ENCODE results near the gene RHOB.
"Not testable (repeated sequence)": the region's sequence is repeated elsewhere in the genome, so short reads cannot be mapped to it uniquely, and the experiment has no call there.

Gene RHOB

DNA sequence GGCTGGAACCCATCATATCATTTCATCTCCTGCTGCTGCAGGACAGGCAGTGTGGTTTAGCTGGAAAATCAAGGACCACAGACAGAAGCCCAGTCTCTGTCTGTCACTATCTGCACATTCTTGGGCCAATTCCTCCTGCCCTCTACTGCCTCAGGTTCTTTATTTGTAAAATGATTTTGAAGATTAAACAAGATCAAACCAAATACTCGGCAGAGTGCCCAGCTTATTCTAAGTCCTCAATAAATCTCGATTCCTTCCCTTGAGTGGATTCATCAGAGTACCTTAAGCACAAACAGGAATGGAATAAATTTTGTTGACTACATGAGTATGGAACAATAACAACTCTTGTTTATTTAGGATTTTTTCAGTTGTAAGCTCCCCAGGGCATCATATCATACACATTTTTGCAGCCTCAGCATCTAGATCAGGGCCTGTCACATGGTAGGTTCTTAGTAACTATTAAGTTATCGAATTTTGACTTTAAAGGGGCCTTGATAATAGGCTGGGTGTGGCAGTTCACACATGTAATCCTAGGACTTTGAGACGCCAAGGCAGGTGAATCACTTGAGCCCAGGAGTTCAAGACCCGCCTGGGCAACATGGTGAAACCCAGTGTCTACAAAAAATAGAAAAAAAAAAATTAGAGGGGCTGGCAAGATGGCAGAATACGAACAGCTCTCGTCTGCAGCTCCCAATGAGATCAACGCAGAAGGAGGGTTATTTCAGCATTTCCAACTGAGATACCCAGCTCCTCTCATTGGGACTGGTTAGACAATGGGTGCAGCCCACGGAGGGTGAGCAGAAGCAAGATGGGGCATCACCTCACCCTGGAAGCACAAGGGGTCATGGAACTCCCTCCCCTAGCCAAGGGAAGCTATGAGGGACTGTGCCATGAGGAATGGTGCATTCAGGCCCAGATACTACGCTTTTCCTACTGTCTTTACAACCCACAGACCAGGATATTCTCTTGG is 11.1 kb downstream of the RHOB start:
- Histone ChIP-seq H3K9me3 (replicated peaks; ENCODE audit: low read length) (no peaks in the 10 kb centered on the region), H3K4me1 (ENCODE audit: control insufficient read depth, insufficient read depth, low read length) (no peaks in the 10 kb centered on the region), H3K9ac (ENCODE audit: low read depth, low read length) (no peak overlapping the region), H3K4me2 (ENCODE audit: low read length) (no peak overlapping the region), H3K36me3 (ENCODE audit: insufficient read depth, low read length) (no peaks in the 10 kb centered on the region), H3K4me3 (ENCODE audit: low read length) (no peak overlapping the region), H3K27me3 (ENCODE audit: control insufficient read depth, insufficient read depth, low read length) (no peaks in the 10 kb centered on the region)

DNA sequence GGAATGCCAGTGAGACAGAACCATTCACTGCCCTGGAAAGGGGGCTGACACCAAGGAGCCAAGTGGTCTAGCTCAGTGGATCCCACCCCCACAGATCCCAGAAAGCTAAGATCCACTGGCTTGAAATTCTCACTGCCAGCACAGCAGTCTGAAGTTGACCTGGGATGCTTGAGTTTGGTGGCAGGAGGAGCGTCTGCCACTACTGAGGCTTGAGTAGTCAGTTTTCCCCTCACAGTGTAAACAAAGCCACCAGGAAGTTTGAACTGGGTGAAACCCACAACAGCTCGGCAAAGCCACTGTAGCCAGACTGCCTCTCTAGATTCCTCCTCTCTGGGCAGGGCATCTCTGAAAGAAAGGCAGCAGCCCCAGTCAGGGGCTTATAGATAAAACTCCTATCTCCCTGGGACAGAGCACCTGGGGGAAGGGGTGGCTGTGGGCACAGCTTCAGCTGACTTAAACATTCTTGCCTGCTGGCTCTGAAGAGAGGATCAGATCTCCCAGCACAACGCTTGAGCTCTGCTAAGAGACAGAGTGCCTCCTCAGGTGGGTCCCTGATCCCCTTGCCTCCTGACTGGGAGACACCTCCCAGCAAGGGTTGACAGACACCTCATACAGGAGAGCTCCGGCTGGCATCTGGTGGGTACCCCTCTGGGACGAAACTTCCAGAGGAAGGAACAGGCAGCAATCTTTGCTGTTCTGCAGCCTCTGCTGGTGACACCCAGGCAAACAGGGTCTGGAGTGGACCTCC is 12.0 kb downstream of the RHOB start:
- not testable (repeated sequence) for H3K4me2 ChIP-seq (ENCODE audit: low read length); H3K4me1 ChIP-seq (ENCODE audit: control insufficient read depth, insufficient read depth, low read length); H3K4me3 ChIP-seq (ENCODE audit: low read length); H3K27me3 ChIP-seq (ENCODE audit: control insufficient read depth, insufficient read depth, low read length); H3K9ac ChIP-seq (ENCODE audit: low read depth, low read length); H3K36me3 ChIP-seq (ENCODE audit: insufficient read depth, low read length); H3K9me3 ChIP-seq (replicated peaks; ENCODE audit: low read length)

DNA sequence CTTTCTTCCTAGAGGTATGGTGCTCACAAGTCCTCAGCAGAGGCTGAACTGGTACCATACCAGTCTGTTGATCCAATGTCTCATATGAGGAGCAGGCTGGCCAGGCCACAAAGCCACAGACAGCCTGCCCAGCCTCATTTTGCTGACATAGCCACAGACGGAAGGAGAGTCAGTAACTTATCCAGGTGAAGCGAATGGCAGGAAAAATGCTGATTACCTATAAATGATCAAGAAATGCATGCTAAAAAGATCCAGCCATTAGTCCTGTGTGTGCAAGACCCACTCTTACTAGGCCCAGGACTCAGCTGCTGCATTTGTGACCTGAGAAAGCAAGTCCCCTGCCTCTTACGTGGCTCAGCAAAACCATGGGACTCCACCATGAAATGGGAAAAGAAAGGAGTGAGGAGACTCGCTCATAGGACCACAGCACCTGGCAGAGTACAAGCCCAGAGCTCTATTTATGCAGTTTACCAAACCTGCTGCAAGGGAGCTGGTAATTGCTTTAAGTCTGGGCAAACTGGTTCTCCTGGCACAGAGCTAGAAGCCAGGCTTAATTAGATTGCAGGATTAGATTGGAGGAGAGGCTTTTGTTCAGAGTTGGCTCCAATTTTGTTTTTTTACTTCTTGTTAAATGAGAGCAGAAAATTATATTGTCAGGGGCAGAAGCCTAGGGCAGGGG is 19.0 kb downstream of the RHOB start:
- no peak overlapping the region for H3K4me3 ChIP-seq (ENCODE audit: low read length)
- no peak overlapping the region for H3K4me2 ChIP-seq (ENCODE audit: low read length)
- H3K9me3 ChIP-seq (replicated peaks; ENCODE audit: low read length): no peaks in the 10 kb centered on the region
- peaks cover 10% of the 10 kb centered on the region for H3K4me1 ChIP-seq (ENCODE audit: control insufficient read depth, insufficient read depth, low read length)
- H3K27me3 ChIP-seq (ENCODE audit: control insufficient read depth, insufficient read depth, low read length): peaks cover 4% of the 10 kb centered on the region
- H3K36me3 ChIP-seq (ENCODE audit: insufficient read depth, low read length): no peaks in the 10 kb centered on the region
- H3K9ac ChIP-seq (ENCODE audit: low read depth, low read length): no peak overlapping the region

DNA sequence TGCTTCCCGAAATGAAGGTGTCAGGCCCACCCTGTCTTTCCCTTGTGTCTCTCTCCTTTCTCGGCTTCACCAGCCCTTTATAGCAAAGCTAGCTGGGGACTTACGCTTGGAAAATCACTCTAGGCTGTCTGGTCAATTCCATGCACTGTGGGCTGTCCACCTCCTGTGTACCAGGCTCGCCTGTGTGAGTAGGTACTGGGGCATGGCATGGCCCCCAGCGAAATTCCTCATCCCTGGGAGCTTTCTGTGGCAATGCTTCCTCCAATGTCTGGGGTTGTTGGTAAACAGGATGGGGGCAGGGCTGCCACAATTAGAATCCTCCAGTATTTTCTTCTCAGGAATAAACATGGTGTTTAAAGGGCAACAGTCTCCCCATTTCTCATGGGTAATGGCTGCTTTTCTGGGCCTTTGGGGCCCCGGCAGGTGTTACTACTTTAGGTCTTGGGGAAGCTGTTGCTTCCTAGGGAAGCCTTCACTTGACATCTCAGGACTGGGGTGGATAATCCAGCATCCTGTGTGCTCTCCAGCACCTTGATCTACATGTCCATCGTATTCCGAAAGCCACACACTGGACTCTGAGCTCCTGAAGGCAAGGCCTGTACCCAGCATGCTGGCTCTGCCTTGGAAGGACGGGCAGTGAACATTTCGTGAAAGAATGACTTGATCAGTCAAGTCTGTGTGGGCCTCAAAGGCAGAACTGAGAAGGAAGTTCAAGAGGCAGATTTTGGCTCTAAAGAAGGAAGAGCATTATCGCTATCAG is 21.1 kb downstream of the RHOB start:
- Histone ChIP-seq H3K27me3 (ENCODE audit: control insufficient read depth, insufficient read depth, low read length) (peaks cover 11% of the 10 kb centered on the region), H3K9ac (ENCODE audit: low read depth, low read length) (no peak overlapping the region), H3K36me3 (ENCODE audit: insufficient read depth, low read length) (no peaks in the 10 kb centered on the region), H3K4me1 (ENCODE audit: control insufficient read depth, insufficient read depth, low read length) (peaks cover 10% of the 10 kb centered on the region), H3K9me3 (replicated peaks; ENCODE audit: low read length) (no peaks in the 10 kb centered on the region), H3K4me3 (ENCODE audit: low read length) (no peak overlapping the region), H3K4me2 (ENCODE audit: low read length) (no peak overlapping the region)

DNA sequence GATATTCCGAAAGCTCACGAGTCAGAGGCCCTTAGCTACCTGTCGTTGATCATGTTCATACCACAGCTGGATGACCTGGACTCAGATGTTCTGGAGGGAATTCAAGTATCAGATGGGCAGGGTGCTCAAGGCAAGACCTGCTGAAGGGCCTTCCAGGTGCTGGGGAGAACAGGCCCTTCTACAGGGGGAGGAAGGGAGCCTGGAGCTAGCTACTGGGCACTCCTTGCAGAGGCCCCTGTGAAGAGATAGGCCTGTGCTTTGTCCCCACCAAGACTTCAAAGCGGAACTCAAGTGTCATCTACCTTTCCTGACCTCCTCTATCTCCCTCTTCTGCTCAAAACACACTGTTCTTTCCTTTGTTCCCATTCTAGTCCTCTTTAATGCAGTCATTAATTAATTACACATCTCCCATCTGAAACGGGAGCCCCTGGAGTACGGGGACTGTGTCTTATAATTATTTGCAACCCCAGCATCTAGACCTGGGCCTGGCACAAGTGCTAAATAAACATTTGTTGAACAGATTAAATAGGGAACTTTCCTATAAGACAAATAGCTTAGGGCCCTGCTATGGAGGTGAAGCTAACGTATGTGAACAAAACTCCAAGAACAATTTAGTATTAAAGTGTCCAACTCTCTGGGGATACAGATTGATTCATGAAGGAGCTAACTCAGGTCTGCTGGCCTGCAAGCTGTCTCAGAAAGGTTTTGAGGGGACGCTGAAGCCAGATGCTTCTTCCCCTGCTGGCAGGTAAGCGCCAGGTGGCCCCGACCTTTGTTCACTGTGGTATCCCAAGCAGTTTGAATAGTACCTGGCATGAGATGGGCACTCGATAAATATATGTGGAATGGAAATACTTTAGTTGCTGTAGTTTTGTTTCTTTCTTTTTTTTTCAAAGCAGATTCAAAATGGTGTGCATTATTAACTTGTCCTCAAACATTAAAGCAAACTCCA is 22.0 kb downstream of the RHOB start:
- Histone ChIP-seq H3K36me3 (ENCODE audit: insufficient read depth, low read length) (no peaks in the 10 kb centered on the region), H3K4me3 (ENCODE audit: low read length) (no peak overlapping the region), H3K9me3 (replicated peaks; ENCODE audit: low read length) (no peaks in the 10 kb centered on the region), H3K4me1 (ENCODE audit: control insufficient read depth, insufficient read depth, low read length) (peaks cover 10% of the 10 kb centered on the region), H3K9ac (ENCODE audit: low read depth, low read length) (no peak overlapping the region), H3K4me2 (ENCODE audit: low read length) (no peak overlapping the region), H3K27me3 (ENCODE audit: control insufficient read depth, insufficient read depth, low read length) (peaks cover 11% of the 10 kb centered on the region)

DNA sequence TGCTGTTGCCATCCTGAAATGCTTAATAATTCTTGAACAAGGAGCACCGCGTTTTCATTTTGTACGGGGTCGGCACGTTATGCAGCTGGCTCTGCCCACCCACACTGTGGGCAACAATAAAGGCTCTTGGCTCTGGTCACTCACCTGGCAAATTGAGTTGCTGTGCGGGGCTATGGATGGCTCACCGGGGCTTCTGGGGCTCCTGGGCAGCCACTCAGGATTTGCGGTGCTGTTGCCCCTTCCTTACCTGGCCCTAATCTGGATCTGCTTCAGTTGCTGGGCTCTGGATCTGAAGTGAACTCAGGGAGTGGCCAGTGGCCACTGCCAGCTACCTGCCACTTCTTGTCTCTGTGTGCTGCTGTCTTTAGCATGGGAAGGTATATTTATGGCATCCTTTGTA is 22.7 kb downstream of the RHOB start:
- Histone ChIP-seq H3K4me3 (ENCODE audit: low read length) (no peak overlapping the region), H3K4me1 (ENCODE audit: control insufficient read depth, insufficient read depth, low read length) (peaks cover 10% of the 10 kb centered on the region), H3K27me3 (ENCODE audit: control insufficient read depth, insufficient read depth, low read length) (peaks cover 11% of the 10 kb centered on the region), H3K36me3 (ENCODE audit: insufficient read depth, low read length) (no peaks in the 10 kb centered on the region), H3K9me3 (replicated peaks; ENCODE audit: low read length) (no peaks in the 10 kb centered on the region), H3K9ac (ENCODE audit: low read depth, low read length) (no peak overlapping the region), H3K4me2 (ENCODE audit: low read length) (no peak overlapping the region)

DNA sequence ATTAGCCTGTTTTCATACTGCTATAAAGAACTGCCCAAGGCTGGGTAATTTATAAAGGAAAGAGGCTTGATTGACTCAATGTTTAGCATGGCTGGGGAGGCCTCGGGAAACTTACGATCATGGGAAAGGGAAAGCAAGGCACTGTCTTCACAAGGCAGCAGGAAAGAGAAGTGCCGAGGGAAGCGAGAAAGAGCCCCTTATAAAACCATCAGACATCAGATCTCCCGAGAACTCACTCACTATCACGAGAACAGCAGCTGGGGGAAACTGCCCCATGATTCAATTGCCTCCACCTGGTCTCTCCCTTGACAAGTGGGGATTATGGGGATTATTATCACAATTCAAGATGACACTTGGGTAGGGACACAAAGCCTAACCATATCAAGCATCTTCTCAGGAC is 23.3 kb downstream of the RHOB start:
- Histone ChIP-seq H3K4me3 (ENCODE audit: low read length) (no peak overlapping the region), H3K4me1 (ENCODE audit: control insufficient read depth, insufficient read depth, low read length) (peaks cover 10% of the 10 kb centered on the region), H3K9me3 (replicated peaks; ENCODE audit: low read length) (no peaks in the 10 kb centered on the region), H3K27me3 (ENCODE audit: control insufficient read depth, insufficient read depth, low read length) (peaks cover 11% of the 10 kb centered on the region), H3K4me2 (ENCODE audit: low read length) (no peak overlapping the region), H3K36me3 (ENCODE audit: insufficient read depth, low read length) (no peaks in the 10 kb centered on the region), H3K9ac (ENCODE audit: low read depth, low read length) (no peak overlapping the region)

DNA sequence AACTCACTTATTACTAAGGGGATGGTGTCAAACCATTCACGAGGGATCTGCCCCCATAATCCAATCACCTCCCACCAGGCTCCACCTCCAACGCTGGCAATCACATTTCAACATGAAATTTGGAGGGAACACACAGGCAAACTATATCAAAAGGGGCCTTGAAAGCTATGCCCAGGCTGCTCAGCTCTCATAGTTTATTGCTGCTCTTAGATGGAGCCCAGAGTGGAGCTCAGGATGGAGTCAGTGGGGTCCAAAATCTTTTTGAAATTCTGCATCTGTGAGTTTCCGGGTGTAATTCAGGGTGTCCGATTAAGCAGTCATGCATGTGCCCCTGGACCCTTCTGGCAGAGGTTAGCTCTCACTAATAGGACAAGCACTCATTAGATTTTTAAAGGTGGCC is 24.3 kb downstream of the RHOB start:
- H3K4me1 ChIP-seq (ENCODE audit: control insufficient read depth, insufficient read depth, low read length): peaks cover 9% of the 10 kb centered on the region
- peaks cover 11% of the 10 kb centered on the region for H3K27me3 ChIP-seq (ENCODE audit: control insufficient read depth, insufficient read depth, low read length)
- H3K9me3 ChIP-seq (replicated peaks; ENCODE audit: low read length): no peaks in the 10 kb centered on the region
- H3K4me3 ChIP-seq (ENCODE audit: low read length): no peak overlapping the region
- no peak overlapping the region for H3K9ac ChIP-seq (ENCODE audit: low read depth, low read length)
- H3K4me2 ChIP-seq (ENCODE audit: low read length): no peak overlapping the region
- H3K36me3 ChIP-seq (ENCODE audit: insufficient read depth, low read length): no peaks in the 10 kb centered on the region

DNA sequence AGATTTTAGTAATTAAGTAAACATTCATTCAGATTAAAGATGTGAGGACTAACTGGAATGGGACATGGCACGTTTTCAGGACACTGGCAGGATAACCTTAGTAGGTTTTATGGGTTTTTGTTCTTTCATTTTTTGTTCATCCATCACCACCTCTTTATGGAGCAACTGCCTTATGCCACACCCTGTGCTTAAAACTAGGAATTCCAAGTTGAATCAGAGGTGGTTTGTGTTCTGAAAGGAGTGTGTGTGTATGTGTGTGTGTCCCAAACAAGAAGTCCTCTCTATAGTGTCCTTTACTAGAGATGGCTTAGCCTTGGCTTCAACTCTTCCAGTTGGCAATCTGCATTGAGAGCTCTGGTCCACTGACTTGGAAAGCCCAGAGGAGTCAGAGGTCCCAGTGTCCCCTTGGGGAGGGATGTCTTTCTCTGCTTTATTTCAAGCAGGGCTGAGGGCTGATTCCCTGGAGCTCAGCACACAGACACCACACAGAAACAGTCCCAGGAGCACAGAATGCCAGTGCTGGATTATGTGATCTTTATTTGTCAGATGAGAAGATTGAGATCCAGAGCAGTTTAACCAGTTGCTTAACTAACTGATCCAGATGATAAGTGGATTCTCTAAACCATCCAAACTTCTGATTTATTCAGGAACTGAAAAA is 25.2 kb downstream of the RHOB start:
- Histone ChIP-seq H3K36me3 (ENCODE audit: insufficient read depth, low read length) (no peaks in the 10 kb centered on the region), H3K4me1 (ENCODE audit: control insufficient read depth, insufficient read depth, low read length) (peaks cover 4% of the 10 kb centered on the region), H3K9me3 (replicated peaks; ENCODE audit: low read length) (no peaks in the 10 kb centered on the region), H3K27me3 (ENCODE audit: control insufficient read depth, insufficient read depth, low read length) (peaks cover 15% of the 10 kb centered on the region), H3K4me2 (ENCODE audit: low read length) (no peak overlapping the region), H3K9ac (ENCODE audit: low read depth, low read length) (no peak overlapping the region), H3K4me3 (ENCODE audit: low read length) (no peak overlapping the region)

DNA sequence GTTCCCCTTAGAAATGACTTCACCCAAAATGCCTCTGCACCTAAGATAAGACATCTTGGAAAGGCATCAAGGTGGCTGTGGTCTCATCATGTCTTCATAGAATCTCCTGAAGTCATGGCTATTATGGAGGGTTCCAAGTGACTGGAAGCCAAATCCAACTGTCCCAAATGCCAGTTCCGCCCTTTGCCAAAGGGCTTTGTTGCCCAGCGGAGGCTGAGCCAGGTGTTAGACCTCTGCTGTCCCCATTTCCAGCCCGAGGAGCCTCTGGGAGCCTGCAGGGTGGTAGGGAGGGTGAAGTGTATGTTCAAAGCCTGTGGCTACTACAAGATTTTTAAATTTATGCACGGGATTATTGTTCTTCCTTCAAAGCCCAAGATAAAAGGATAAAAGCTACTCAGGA is 25.7 kb downstream of the RHOB start:
- Histone ChIP-seq H3K4me2 (ENCODE audit: low read length) (no peak overlapping the region), H3K4me3 (ENCODE audit: low read length) (no peak overlapping the region), H3K27me3 (ENCODE audit: control insufficient read depth, insufficient read depth, low read length) (peaks cover 15% of the 10 kb centered on the region), H3K36me3 (ENCODE audit: insufficient read depth, low read length) (no peaks in the 10 kb centered on the region), H3K9ac (ENCODE audit: low read depth, low read length) (no peak overlapping the region), H3K4me1 (ENCODE audit: control insufficient read depth, insufficient read depth, low read length) (no peaks in the 10 kb centered on the region), H3K9me3 (replicated peaks; ENCODE audit: low read length) (no peaks in the 10 kb centered on the region)
